GM23338 (cell line): Measurements from ENCODE around the gene ZBTB46. TPM values are rescaled to one million over a fixed set of nuclear protein-coding genes. Genes with fewer than 3 reads are reported as not detected.

Experiments used
- ATAC-seq: fragments of 200-7000 bp; cut with Tn5 transposase; 3 replicates; pipeline ENCODE4 v1.9.1; 2020
- DNase-seq: peaks from one replicate; pipeline ENCODE4 v3.0.0-alpha.2; 2015; ENCODE audit warnings: low spot score
- H2AFZ ChIP-seq: fragments of 200-600 bp; sonication (generic); 2 replicates; pipeline ENCODE4 v1.8.0; 2016; ENCODE audit warnings: antibody characterized with exemption, mild to moderate bottlenecking, moderate library complexity
- H3F3A ChIP-seq: fragments of 200-600 bp; sonication (generic); replicated peaks from 2 replicates; pipeline ENCODE4 v1.8.0; 2017; ENCODE audit warnings: antibody characterized with exemption, mixed run types, low read depth
- H3K27ac ChIP-seq: fragments of 200-600 bp; sonication (generic); 2 replicates; pipeline ENCODE4 v1.6.1; 2016; ENCODE audit warnings: low read depth
- H3K27me3 ChIP-seq: fragments of 200-600 bp; sonication (generic); 2 replicates; pipeline ENCODE4 v1.8.0; 2016; ENCODE audit warnings: mild to moderate bottlenecking, mixed run types, moderate library complexity; ENCODE audit not compliant: insufficient read depth
- H3K36me3 ChIP-seq: fragments of 200-600 bp; sonication (generic); 2 replicates; pipeline ENCODE4 v1.8.0; 2016; ENCODE audit warnings: mild to moderate bottlenecking; ENCODE audit not compliant: insufficient read depth
- H3K4me1 ChIP-seq: fragments of 200-600 bp; sonication (generic); 2 replicates; pipeline ENCODE4 v1.8.0; 2016; ENCODE audit warnings: mild to moderate bottlenecking, moderate library complexity; ENCODE audit not compliant: insufficient read depth
- H3K4me2 ChIP-seq: fragments of 200-600 bp; sonication (generic); 2 replicates; pipeline ENCODE4 v1.7.1; 2017; ENCODE audit warnings: mixed run types
- H3K4me3 ChIP-seq: fragments of 200-600 bp; sonication (generic); 2 replicates; pipeline ENCODE4 v1.6.1; 2016; ENCODE audit warnings: mixed run types
- H3K79me2 ChIP-seq: fragments of 200-600 bp; sonication (generic); replicated peaks from 2 replicates; pipeline ENCODE4 v1.8.0; 2017; ENCODE audit warnings: mild to moderate bottlenecking; ENCODE audit not compliant: insufficient read depth
- H3K9me2 ChIP-seq: fragments of 200-600 bp; sonication (generic); 2 replicates; pipeline ENCODE4 v1.8.0; 2017; ENCODE audit not compliant: insufficient read depth
- H4K20me1 ChIP-seq: fragments of 200-600 bp; sonication (generic); replicated peaks from 2 replicates; pipeline ENCODE4 v1.8.0; 2017; ENCODE audit warnings: mild to moderate bottlenecking; ENCODE audit not compliant: insufficient read depth
- H3K27ac Mint-ChIP-seq: 2 replicates; pipeline ENCODE4 v1.8.0; 2020; ENCODE audit warnings: inconsistent platforms, mild to moderate bottlenecking, moderate library complexity, mixed read lengths
- H3K27me3 Mint-ChIP-seq: 3 replicates; pipeline ENCODE4 v1.8.0; 2022; ENCODE audit warnings: low read depth, mild to moderate bottlenecking, moderate library complexity, mixed read lengths, inconsistent platforms; ENCODE audit not compliant: insufficient read depth, poor library complexity
- H3K36me3 Mint-ChIP-seq: 3 replicates; pipeline ENCODE4 v1.8.0; 2021; ENCODE audit warnings: low read depth, mild to moderate bottlenecking, inconsistent platforms, moderate library complexity, mixed read lengths
- H3K4me1 Mint-ChIP-seq: 3 replicates; pipeline ENCODE4 v1.8.0; 2020; ENCODE audit warnings: mild to moderate bottlenecking, inconsistent platforms, mixed read lengths
- H3K4me3 Mint-ChIP-seq: 3 replicates; pipeline ENCODE4 v1.8.0; 2021; ENCODE audit warnings: moderate library complexity, mild to moderate bottlenecking, inconsistent platforms, mixed read lengths
- H3K9me3 Mint-ChIP-seq: 3 replicates; pipeline ENCODE4 v1.8.0; 2020; ENCODE audit warnings: moderate library complexity, mild to moderate bottlenecking, inconsistent platforms, mixed read lengths
- CREB1 ChIP-seq: fragments of 250-450 bp; sonication (Bioruptor Pico); IDR thresholded peaks from 2 replicates; pipeline ENCODE4 v1.5.0; 2020; ENCODE audit warnings: low read depth, mild to moderate bottlenecking, moderate library complexity
- EZH2 ChIP-seq: fragments of 200-600 bp; sonication (generic); IDR thresholded peaks from one replicate; pipeline ENCODE4 v1.8.0; 2017; ENCODE audit warnings: antibody characterized with exemption, mild to moderate bottlenecking, low read depth; ENCODE audit not compliant: unreplicated experiment
- EZH2phosphoT487 ChIP-seq: fragments of 200-600 bp; sonication (generic); IDR thresholded peaks from one replicate; pipeline ENCODE4 v1.8.1; 2018; ENCODE audit warnings: antibody characterized with exemption; ENCODE audit not compliant: unreplicated experiment
- JUNB ChIP-seq: IDR thresholded peaks from one replicate; pipeline ENCODE4 v1.6.1; 2016; ENCODE audit warnings: antibody characterized with exemption; ENCODE audit not compliant: unreplicated experiment
- NANOG ChIP-seq: IDR thresholded peaks from 2 replicates; pipeline ENCODE4 v1.6.1; 2016; ENCODE audit warnings: antibody characterized with exemption, borderline replicate concordance
- POLR2AphosphoS5 ChIP-seq: IDR thresholded peaks from 2 replicates; pipeline ENCODE4 v1.6.1; 2016; ENCODE audit warnings: antibody characterized with exemption, low read depth
- STAT1 ChIP-seq: IDR thresholded peaks from one replicate; pipeline ENCODE4 v1.6.1; 2016; ENCODE audit warnings: antibody characterized with exemption; ENCODE audit not compliant: unreplicated experiment
- ZNF114 ChIP-seq: fragments of 250-450 bp; sonication (Bioruptor Pico); IDR thresholded peaks from 2 replicates; pipeline ENCODE4 v1.5.0; 2020; ENCODE audit warnings: mild to moderate bottlenecking, moderate library complexity
- ZNF331 ChIP-seq: fragments of 250-450 bp; sonication (Bioruptor Pico); IDR thresholded peaks from 2 replicates; pipeline ENCODE4 v1.5.0; 2020; ENCODE audit warnings: low read depth, mild to moderate bottlenecking, moderate library complexity
- polyA plus RNA-seq: library from polyadenylated mRNA; unstranded; fragments of >200 nt; fragmentation: Nextera tagmentation; extraction: Ambion mirVana; gene quantifications from 2 replicates; pipeline ENCODE4 v1.2.1, GENCODE V29; 2016
- total RNA-seq: library from RNA; depleted of rRNA; stranded (reverse); fragments of >200 nt; shearing (Covaris generic); gene quantifications from 2 replicates; pipeline ENCODE4 v1.2.3, GENCODE V29; 2014
- TF ChIP-seq, protein P1 (sequence below): IDR thresholded peaks from one replicate; pipeline ENCODE4 v1.6.1; 2018; ENCODE audit warnings: antibody characterized with exemption; ENCODE audit not compliant: unreplicated experiment
- TF ChIP-seq, protein P2 (sequence below): fragments of 250-450 bp; sonication (Bioruptor Pico); IDR thresholded peaks from 2 replicates; pipeline ENCODE4 v1.5.0; 2020; ENCODE audit warnings: mild to moderate bottlenecking, moderate library complexity
- TF ChIP-seq, protein P3 (sequence below), 2 experiments: fragments of 200-600 bp in 1 of 2; sonication (generic) in 1 of 2; conservative IDR thresholded peaks; 2 replicates each; pipeline versions ENCODE4 v1.5.1 to v1.6.1; 2016 to 2017; ENCODE audit warnings: antibody characterized with exemption in 2 of 2, low read depth in 2 of 2, mild to moderate bottlenecking in 2 of 2, moderate library complexity in 1 of 2
- TF ChIP-seq, protein P4 (sequence below): IDR thresholded peaks from 2 replicates; pipeline ENCODE4 v1.6.1; 2016; ENCODE audit warnings: antibody characterized with exemption

Gene ZBTB46
- total and polyA plus RNA-seq, 2 experiments from 2014 or later: 3.2 to 26.9 TPM

DNA sequence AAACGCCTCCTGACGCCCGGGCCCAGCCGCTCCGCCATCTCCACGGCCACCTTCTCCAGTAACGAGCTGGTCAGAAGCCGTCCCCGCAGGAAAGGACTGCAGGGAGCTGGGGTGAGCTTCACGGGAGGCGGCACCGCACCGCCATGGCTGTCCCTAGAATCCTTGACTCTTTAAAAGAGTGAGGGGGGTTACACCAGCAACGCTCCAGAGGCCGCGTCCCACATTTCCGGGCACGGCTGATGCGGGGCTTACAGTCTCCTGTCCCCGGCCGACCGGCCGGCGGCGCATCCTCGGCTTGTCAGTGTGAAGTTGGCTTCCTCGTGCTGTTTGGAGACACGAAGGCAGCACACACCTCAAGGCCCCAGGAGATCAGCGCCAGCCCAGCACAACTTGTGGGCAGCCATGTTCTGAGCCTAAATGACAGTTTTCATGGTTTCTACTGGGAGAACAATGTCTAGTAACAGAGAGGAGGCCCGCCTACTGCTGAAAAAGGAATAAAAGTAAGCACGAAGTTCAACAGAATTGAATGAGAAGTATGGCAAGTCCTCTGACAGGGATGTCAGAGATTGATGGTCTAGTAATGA, 61.1 kb downstream of the ZBTB46 start:
- H3K27me3 ChIP-seq: no peaks in the 10 kb centered on the region
- no peak for ATAC-seq
- H3K4me1 Mint-ChIP-seq: peaks cover 4% of the 10 kb centered on the region; the same call in 2 of the 3 replicates
- no peaks in the 10 kb centered on the region for H3K36me3 ChIP-seq
- H3K27me3 Mint-ChIP-seq: peaks cover 11% of the 10 kb centered on the region
- peaks cover 13% of the 10 kb centered on the region for H3K36me3 Mint-ChIP-seq
- H3K4me1 ChIP-seq: no peaks in the 10 kb centered on the region
- no peak overlapping the region for H2AFZ ChIP-seq
- no peak overlapping the region for H3K4me3 ChIP-seq
- no peak overlapping the region for H3K4me2 ChIP-seq
- H3K79me2 ChIP-seq: 0 out of 2 replicates have a peak, but pooled peaks cover 8% of the 10 kb centered on the region
- H3F3A ChIP-seq: 0 out of 2 replicates have a peak, but pooled peaks cover 10% of the 10 kb centered on the region
- H3K9me3 Mint-ChIP-seq: no peaks in the 10 kb centered on the region
- H4K20me1 ChIP-seq: no peaks in the 10 kb centered on the region
- H3K27ac Mint-ChIP-seq: no peak overlapping the region
- no peak for DNase-seq
- H3K4me3 Mint-ChIP-seq: no peak overlapping the region
- TF ChIP-seq, protein P1, sequence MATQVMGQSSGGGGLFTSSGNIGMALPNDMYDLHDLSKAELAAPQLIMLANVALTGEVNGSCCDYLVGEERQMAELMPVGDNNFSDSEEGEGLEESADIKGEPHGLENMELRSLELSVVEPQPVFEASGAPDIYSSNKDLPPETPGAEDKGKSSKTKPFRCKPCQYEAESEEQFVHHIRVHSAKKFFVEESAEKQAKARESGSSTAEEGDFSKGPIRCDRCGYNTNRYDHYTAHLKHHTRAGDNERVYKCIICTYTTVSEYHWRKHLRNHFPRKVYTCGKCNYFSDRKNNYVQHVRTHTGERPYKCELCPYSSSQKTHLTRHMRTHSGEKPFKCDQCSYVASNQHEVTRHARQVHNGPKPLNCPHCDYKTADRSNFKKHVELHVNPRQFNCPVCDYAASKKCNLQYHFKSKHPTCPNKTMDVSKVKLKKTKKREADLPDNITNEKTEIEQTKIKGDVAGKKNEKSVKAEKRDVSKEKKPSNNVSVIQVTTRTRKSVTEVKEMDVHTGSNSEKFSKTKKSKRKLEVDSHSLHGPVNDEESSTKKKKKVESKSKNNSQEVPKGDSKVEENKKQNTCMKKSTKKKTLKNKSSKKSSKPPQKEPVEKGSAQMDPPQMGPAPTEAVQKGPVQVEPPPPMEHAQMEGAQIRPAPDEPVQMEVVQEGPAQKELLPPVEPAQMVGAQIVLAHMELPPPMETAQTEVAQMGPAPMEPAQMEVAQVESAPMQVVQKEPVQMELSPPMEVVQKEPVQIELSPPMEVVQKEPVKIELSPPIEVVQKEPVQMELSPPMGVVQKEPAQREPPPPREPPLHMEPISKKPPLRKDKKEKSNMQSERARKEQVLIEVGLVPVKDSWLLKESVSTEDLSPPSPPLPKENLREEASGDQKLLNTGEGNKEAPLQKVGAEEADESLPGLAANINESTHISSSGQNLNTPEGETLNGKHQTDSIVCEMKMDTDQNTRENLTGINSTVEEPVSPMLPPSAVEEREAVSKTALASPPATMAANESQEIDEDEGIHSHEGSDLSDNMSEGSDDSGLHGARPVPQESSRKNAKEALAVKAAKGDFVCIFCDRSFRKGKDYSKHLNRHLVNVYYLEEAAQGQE: no peak
- TF ChIP-seq, protein P2, sequence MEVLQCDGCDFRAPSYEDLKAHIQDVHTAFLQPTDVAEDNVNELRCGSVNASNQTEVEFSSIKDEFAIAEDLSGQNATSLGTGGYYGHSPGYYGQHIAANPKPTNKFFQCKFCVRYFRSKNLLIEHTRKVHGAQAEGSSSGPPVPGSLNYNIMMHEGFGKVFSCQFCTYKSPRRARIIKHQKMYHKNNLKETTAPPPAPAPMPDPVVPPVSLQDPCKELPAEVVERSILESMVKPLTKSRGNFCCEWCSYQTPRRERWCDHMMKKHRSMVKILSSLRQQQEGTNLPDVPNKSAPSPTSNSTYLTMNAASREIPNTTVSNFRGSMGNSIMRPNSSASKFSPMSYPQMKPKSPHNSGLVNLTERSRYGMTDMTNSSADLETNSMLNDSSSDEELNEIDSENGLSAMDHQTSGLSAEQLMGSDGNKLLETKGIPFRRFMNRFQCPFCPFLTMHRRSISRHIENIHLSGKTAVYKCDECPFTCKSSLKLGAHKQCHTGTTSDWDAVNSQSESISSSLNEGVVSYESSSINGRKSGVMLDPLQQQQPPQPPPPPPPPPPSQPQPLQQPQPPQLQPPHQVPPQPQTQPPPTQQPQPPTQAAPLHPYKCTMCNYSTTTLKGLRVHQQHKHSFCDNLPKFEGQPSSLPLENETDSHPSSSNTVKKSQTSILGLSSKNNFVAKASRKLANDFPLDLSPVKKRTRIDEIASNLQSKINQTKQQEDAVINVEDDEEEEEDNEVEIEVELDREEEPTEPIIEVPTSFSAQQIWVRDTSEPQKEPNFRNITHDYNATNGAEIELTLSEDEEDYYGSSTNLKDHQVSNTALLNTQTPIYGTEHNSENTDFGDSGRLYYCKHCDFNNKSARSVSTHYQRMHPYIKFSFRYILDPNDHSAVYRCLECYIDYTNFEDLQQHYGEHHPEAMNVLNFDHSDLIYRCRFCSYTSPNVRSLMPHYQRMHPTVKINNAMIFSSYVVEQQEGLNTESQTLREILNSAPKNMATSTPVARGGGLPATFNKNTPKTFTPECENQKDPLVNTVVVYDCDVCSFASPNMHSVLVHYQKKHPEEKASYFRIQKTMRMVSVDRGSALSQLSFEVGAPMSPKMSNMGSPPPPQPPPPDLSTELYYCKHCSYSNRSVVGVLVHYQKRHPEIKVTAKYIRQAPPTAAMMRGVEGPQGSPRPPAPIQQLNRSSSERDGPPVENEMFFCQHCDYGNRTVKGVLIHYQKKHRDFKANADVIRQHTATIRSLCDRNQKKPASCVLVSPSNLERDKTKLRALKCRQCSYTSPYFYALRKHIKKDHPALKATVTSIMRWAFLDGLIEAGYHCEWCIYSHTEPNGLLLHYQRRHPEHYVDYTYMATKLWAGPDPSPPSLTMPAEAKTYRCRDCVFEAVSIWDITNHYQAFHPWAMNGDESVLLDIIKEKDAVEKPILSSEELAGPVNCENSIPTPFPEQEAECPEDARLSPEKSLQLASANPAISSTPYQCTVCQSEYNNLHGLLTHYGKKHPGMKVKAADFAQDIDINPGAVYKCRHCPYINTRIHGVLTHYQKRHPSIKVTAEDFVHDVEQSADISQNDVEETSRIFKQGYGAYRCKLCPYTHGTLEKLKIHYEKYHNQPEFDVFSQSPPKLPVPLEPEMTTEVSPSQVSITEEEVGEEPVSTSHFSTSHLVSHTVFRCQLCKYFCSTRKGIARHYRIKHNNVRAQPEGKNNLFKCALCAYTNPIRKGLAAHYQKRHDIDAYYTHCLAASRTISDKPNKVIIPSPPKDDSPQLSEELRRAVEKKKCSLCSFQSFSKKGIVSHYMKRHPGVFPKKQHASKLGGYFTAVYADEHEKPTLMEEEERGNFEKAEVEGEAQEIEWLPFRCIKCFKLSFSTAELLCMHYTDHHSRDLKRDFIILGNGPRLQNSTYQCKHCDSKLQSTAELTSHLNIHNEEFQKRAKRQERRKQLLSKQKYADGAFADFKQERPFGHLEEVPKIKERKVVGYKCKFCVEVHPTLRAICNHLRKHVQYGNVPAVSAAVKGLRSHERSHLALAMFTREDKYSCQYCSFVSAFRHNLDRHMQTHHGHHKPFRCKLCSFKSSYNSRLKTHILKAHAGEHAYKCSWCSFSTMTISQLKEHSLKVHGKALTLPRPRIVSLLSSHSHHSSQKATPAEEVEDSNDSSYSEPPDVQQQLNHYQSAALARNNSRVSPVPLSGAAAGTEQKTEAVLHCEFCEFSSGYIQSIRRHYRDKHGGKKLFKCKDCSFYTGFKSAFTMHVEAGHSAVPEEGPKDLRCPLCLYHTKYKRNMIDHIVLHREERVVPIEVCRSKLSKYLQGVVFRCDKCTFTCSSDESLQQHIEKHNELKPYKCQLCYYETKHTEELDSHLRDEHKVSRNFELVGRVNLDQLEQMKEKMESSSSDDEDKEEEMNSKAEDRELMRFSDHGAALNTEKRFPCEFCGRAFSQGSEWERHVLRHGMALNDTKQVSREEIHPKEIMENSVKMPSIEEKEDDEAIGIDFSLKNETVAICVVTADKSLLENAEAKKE (CRISPR knock-in tag): no peak
- no peak for TF ChIP-seq JUNB
- no peak for TF ChIP-seq STAT1
- TF ChIP-seq EZH2phosphoT487: no peak
- TF ChIP-seq, protein P3, sequence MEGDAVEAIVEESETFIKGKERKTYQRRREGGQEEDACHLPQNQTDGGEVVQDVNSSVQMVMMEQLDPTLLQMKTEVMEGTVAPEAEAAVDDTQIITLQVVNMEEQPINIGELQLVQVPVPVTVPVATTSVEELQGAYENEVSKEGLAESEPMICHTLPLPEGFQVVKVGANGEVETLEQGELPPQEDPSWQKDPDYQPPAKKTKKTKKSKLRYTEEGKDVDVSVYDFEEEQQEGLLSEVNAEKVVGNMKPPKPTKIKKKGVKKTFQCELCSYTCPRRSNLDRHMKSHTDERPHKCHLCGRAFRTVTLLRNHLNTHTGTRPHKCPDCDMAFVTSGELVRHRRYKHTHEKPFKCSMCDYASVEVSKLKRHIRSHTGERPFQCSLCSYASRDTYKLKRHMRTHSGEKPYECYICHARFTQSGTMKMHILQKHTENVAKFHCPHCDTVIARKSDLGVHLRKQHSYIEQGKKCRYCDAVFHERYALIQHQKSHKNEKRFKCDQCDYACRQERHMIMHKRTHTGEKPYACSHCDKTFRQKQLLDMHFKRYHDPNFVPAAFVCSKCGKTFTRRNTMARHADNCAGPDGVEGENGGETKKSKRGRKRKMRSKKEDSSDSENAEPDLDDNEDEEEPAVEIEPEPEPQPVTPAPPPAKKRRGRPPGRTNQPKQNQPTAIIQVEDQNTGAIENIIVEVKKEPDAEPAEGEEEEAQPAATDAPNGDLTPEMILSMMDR (conservative IDR thresholded peaks at IDR 0.05; ENCODE audit: low read depth in 2 of 2): no peak
- TF ChIP-seq ZNF331 (CRISPR knock-in tag): no peak
- TF ChIP-seq ZNF114 (CRISPR knock-in tag): no peak
- no peak for TF ChIP-seq POLR2AphosphoS5
- TF ChIP-seq, protein P4, sequence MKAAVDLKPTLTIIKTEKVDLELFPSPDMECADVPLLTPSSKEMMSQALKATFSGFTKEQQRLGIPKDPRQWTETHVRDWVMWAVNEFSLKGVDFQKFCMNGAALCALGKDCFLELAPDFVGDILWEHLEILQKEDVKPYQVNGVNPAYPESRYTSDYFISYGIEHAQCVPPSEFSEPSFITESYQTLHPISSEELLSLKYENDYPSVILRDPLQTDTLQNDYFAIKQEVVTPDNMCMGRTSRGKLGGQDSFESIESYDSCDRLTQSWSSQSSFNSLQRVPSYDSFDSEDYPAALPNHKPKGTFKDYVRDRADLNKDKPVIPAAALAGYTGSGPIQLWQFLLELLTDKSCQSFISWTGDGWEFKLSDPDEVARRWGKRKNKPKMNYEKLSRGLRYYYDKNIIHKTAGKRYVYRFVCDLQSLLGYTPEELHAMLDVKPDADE: no peak
- TF ChIP-seq CREB1 (CRISPR knock-in tag): no peak
- no peak for TF ChIP-seq NANOG
- TF ChIP-seq EZH2: no peak
- no peak overlapping the region for H3K27ac ChIP-seq
- H3K9me2 ChIP-seq: no peaks in the 10 kb centered on the region
